HEK293 (cell line): ENCODE data around the gene MAU2.
A peak's percentile ranks its signal among the peaks of the same experiment; 100 is the strongest.

Experiments
- HOXD13 ChIP-seq: sonication (generic); formaldehyde crosslinking; IDR thresholded peaks from 2 replicates; pipeline ENCODE4 v1.8.0; 2022; ENCODE audit warnings: missing genetic modification reagents, borderline replicate concordance
- KLF10 ChIP-seq: fragments of 450-650 bp; IDR thresholded peaks from 2 replicates; pipeline ENCODE4 v1.5.1; 2018; ENCODE audit warnings: missing biosample characterization, mild to moderate bottlenecking, missing genetic modification characterization
- KLF17 ChIP-seq: fragments of 450-650 bp; formaldehyde crosslinking; IDR thresholded peaks from 2 replicates; pipeline ENCODE4 v1.5.1; 2016; ENCODE audit warnings: missing biosample characterization, missing genetic modification characterization
- KLF7 ChIP-seq: fragments of 450-650 bp; formaldehyde crosslinking; IDR thresholded peaks from 2 replicates; pipeline ENCODE4 v1.5.1; 2016; ENCODE audit warnings: missing biosample characterization, missing genetic modification characterization, borderline replicate concordance
- REST ChIP-seq: fragments of 450-650 bp; formaldehyde crosslinking; IDR thresholded peaks from 2 replicates; pipeline ENCODE4 v1.5.1; 2016; ENCODE audit warnings: missing biosample characterization, missing genetic modification characterization
- SP3 ChIP-seq: fragments of 450-650 bp; formaldehyde crosslinking; IDR thresholded peaks from 2 replicates; pipeline ENCODE4 v1.5.1; 2016; ENCODE audit warnings: missing biosample characterization, missing genetic modification characterization
- SP7 ChIP-seq: fragments of 450-650 bp; formaldehyde crosslinking; IDR thresholded peaks from 2 replicates; pipeline ENCODE4 v1.5.1; 2016; ENCODE audit warnings: missing biosample characterization, missing genetic modification characterization
- WT1 ChIP-seq: fragments of 450-650 bp; formaldehyde crosslinking; IDR thresholded peaks from 2 replicates; pipeline ENCODE4 v1.5.1; 2016; ENCODE audit warnings: missing biosample characterization, missing genetic modification characterization
- ZBTB10 ChIP-seq: fragments of 450-650 bp; formaldehyde crosslinking; IDR thresholded peaks from 2 replicates; pipeline ENCODE4 v1.5.1; 2016; ENCODE audit warnings: missing biosample characterization, missing genetic modification characterization
- ZBTB44 ChIP-seq: fragments of 450-650 bp; IDR thresholded peaks from 2 replicates; pipeline ENCODE4 v1.5.1; 2018; ENCODE audit warnings: missing biosample characterization, mild to moderate bottlenecking, missing genetic modification characterization
- ZBTB6 ChIP-seq: fragments of 450-650 bp; formaldehyde crosslinking; IDR thresholded peaks from 2 replicates; pipeline ENCODE4 v1.5.1; 2017; ENCODE audit warnings: missing biosample characterization, missing genetic modification characterization
- ZBTB8A ChIP-seq: fragments of 450-650 bp; formaldehyde crosslinking; IDR thresholded peaks from 2 replicates; pipeline ENCODE4 v1.5.1; 2016; ENCODE audit warnings: missing biosample characterization, missing genetic modification characterization
- ZFHX2 ChIP-seq: fragments of 450-650 bp; formaldehyde crosslinking; conservative IDR thresholded peaks from 2 replicates; pipeline ENCODE4 v1.5.1; 2016; ENCODE audit warnings: missing biosample characterization, missing genetic modification characterization
- ZFP69B ChIP-seq: fragments of 450-650 bp; formaldehyde crosslinking; IDR thresholded peaks from 2 replicates; pipeline ENCODE4 v1.5.1; 2016; ENCODE audit warnings: missing biosample characterization, missing genetic modification characterization
- ZNF366 ChIP-seq: fragments of 450-650 bp; formaldehyde crosslinking; conservative IDR thresholded peaks from 2 replicates; pipeline ENCODE4 v1.5.1; 2016; ENCODE audit warnings: missing biosample characterization, missing genetic modification characterization
- ZNF501 ChIP-seq: fragments of 450-650 bp; formaldehyde crosslinking; IDR thresholded peaks from 2 replicates; pipeline ENCODE4 v1.5.1; 2016; ENCODE audit warnings: missing biosample characterization, missing genetic modification characterization
- ZNF548 ChIP-seq: fragments of 450-650 bp; formaldehyde crosslinking; IDR thresholded peaks from 2 replicates; pipeline ENCODE4 v1.5.1; 2016; ENCODE audit warnings: missing biosample characterization, missing genetic modification characterization
- ZNF658 ChIP-seq: fragments of 450-650 bp; formaldehyde crosslinking; IDR thresholded peaks from 2 replicates; pipeline ENCODE4; 2016; ENCODE audit warnings: missing biosample characterization, missing genetic modification characterization
- ZNF707 ChIP-seq: fragments of 450-650 bp; formaldehyde crosslinking; IDR thresholded peaks from 2 replicates; pipeline ENCODE4 v1.5.1; 2016; ENCODE audit warnings: missing biosample characterization, missing genetic modification characterization
- ZNF777 ChIP-seq: fragments of 450-650 bp; formaldehyde crosslinking; IDR thresholded peaks from 2 replicates; pipeline ENCODE4 v1.5.1; 2017; ENCODE audit warnings: missing biosample characterization, missing genetic modification characterization, borderline replicate concordance
- ZNF843 ChIP-seq: fragments of 450-650 bp; formaldehyde crosslinking; IDR thresholded peaks from 2 replicates; pipeline ENCODE4 v1.5.1; 2016; ENCODE audit warnings: missing biosample characterization, missing genetic modification characterization
- ZXDB ChIP-seq: fragments of 450-650 bp; formaldehyde crosslinking; IDR thresholded peaks from 2 replicates; pipeline ENCODE4 v1.5.1; 2016; ENCODE audit warnings: missing biosample characterization, missing genetic modification characterization
- TF ChIP-seq, protein P1 (sequence below): fragments of 450-650 bp; formaldehyde crosslinking; IDR thresholded peaks from 2 replicates; pipeline ENCODE4 v1.5.1; 2016; ENCODE audit warnings: missing biosample characterization, missing genetic modification characterization
- TF ChIP-seq, protein P2 (sequence below): fragments of 450-650 bp; formaldehyde crosslinking; IDR thresholded peaks from 2 replicates; pipeline ENCODE4 v1.5.1; 2016; ENCODE audit warnings: missing biosample characterization, missing genetic modification characterization

Gene MAU2

GRCh38 chr19:19403373-19403901, 82.8 kb downstream of the MAU2 start (continued):
- TF ChIP-seq, protein P1, sequence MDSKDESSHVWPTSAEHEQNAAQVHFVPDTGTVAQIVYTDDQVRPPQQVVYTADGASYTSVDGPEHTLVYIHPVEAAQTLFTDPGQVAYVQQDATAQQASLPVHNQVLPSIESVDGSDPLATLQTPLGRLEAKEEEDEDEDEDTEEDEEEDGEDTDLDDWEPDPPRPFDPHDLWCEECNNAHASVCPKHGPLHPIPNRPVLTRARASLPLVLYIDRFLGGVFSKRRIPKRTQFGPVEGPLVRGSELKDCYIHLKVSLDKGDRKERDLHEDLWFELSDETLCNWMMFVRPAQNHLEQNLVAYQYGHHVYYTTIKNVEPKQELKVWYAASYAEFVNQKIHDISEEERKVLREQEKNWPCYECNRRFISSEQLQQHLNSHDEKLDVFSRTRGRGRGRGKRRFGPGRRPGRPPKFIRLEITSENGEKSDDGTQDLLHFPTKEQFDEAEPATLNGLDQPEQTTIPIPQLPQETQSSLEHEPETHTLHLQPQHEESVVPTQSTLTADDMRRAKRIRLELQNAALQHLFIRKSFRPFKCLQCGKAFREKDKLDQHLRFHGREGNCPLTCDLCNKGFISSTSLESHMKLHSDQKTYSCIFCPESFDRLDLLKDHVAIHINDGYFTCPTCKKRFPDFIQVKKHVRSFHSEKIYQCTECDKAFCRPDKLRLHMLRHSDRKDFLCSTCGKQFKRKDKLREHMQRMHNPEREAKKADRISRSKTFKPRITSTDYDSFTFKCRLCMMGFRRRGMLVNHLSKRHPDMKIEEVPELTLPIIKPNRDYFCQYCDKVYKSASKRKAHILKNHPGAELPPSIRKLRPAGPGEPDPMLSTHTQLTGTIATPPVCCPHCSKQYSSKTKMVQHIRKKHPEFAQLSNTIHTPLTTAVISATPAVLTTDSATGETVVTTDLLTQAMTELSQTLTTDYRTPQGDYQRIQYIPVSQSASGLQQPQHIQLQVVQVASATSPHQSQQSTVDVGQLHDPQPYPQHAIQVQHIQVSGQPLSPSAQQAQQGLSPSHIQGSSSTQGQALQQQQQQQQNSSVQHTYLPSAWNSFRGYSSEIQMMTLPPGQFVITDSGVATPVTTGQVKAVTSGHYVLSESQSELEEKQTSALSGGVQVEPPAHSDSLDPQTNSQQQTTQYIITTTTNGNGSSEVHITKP (tag by site-specific recombination) = peak; percentile 73
- TF ChIP-seq ZBTB10 (no peak), KLF10 (peak; percentile 43; the same call in 1 of the 2 replicates), HOXD13 (CRISPR knock-in tag) (no peak), ZNF548 (tag by site-specific recombination) (no peak), ZNF707 (tag by site-specific recombination) (no peak), SP7 (tag by site-specific recombination) (peak; percentile 59; the same call in 1 of the 2 replicates), ZNF366 (tag by site-specific recombination) (peak; percentile 71), ZXDB (tag by site-specific recombination) (no peak), ZFHX2 (tag by site-specific recombination) (peak; percentile 57), ZBTB6 (tag by site-specific recombination) (no peak), ZNF777 (no peak), WT1 (tag by site-specific recombination) (peak; percentile 68), ZBTB8A (tag by site-specific recombination) (no peak), REST (tag by site-specific recombination) (no peak), ZNF843 (tag by site-specific recombination) (no peak), SP3 (tag by site-specific recombination) (peak; percentile 37; the same call in 1 of the 2 replicates), KLF17 (tag by site-specific recombination) (0 out of 2 replicates have a peak, but pooled peaks have one; percentile 33), ZFP69B (tag by site-specific recombination) (no peak), ZNF501 (no peak), KLF7 (tag by site-specific recombination) (no peak), ZBTB44 (tag by site-specific recombination) (no peak), ZNF658 (tag by site-specific recombination) (no peak)
- TF ChIP-seq, protein P2, sequence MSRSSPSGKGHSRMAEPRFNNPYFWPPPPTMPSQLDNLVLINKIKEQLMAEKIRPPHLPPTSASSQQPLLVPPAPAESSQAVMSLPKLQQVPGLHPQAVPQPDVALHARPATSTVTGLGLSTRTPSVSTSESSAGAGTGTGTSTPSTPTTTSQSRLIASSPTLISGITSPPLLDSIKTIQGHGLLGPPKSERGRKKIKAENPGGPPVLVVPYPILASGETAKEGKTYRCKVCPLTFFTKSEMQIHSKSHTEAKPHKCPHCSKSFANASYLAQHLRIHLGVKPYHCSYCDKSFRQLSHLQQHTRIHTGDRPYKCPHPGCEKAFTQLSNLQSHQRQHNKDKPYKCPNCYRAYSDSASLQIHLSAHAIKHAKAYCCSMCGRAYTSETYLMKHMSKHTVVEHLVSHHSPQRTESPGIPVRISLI = peak; percentile 80
